Measurements from ENCODE around the gene RSPH3.
A peak's percentile ranks its signal among the peaks of the same experiment; 100 is the strongest.
"Not testable (repeated sequence)": the region's sequence is repeated elsewhere in the genome, so short reads cannot be mapped to it uniquely, and the experiment has no call there.

RSPH3 gene

GRCh38 chr6:159038914-159039884, 39.2 kb upstream of the RSPH3 start:
- Histone ChIP-seq H3K9ac (ENCODE audit: low read depth, low read length) (no peak overlapping the region), H3K27me3 (ENCODE audit: control insufficient read depth, insufficient read depth, low read length) (peaks cover 7% of the 10 kb centered on the region), H3K4me2 (ENCODE audit: low read length) (peak overlapping the region; percentile 11), H3K9me3 (replicated peaks; ENCODE audit: low read length) (no peaks in the 10 kb centered on the region), H3K36me3 (ENCODE audit: insufficient read depth, low read length) (no peaks in the 10 kb centered on the region), H3K4me1 (ENCODE audit: control insufficient read depth, insufficient read depth, low read length) (peaks cover 11% of the 10 kb centered on the region), H3K4me3 (ENCODE audit: low read length) (no peak overlapping the region)

- not testable (repeated sequence) for H3K36me3 ChIP-seq (ENCODE audit: insufficient read depth, low read length); H3K27me3 ChIP-seq (ENCODE audit: control insufficient read depth, insufficient read depth, low read length); H3K9ac ChIP-seq (ENCODE audit: low read depth, low read length); H3K4me3 ChIP-seq (ENCODE audit: low read length); H3K9me3 ChIP-seq (replicated peaks; ENCODE audit: low read length)
- Histone ChIP-seq H3K4me1 (ENCODE audit: control insufficient read depth, insufficient read depth, low read length) (peaks cover 11% of the 10 kb centered on the region), H3K4me2 (ENCODE audit: low read length) (peak overlapping the region; percentile 11)
Observed at GRCh38 chr6:159038318-159038717, 38.3 kb upstream of the RSPH3 start.

GRCh38 chr6:159037756-159038290, 37.8 kb upstream of the RSPH3 start:
- Histone ChIP-seq H3K4me1 (ENCODE audit: control insufficient read depth, insufficient read depth, low read length) (peaks cover 11% of the 10 kb centered on the region), H3K9me3 (replicated peaks; ENCODE audit: low read length) (no peaks in the 10 kb centered on the region), H3K9ac (ENCODE audit: low read depth, low read length) (no peak overlapping the region), H3K27me3 (ENCODE audit: control insufficient read depth, insufficient read depth, low read length) (peaks cover 4% of the 10 kb centered on the region), H3K4me2 (ENCODE audit: low read length) (peak overlapping the region; percentile 11), H3K36me3 (ENCODE audit: insufficient read depth, low read length) (no peaks in the 10 kb centered on the region), H3K4me3 (ENCODE audit: low read length) (no peak overlapping the region)

- Histone ChIP-seq H3K4me2 (ENCODE audit: low read length) (no peak overlapping the region), H3K9me3 (replicated peaks; ENCODE audit: low read length) (no peaks in the 10 kb centered on the region), H3K27me3 (ENCODE audit: control insufficient read depth, insufficient read depth, low read length) (peaks cover 4% of the 10 kb centered on the region), H3K36me3 (ENCODE audit: insufficient read depth, low read length) (no peaks in the 10 kb centered on the region), H3K4me3 (ENCODE audit: low read length) (no peak overlapping the region), H3K4me1 (ENCODE audit: control insufficient read depth, insufficient read depth, low read length) (peaks cover 11% of the 10 kb centered on the region), H3K9ac (ENCODE audit: low read depth, low read length) (no peak overlapping the region)
Observed at GRCh38 chr6:159036673-159037072, 36.7 kb upstream of the RSPH3 start.

GRCh38 chr6:159035891-159036290, 35.9 kb upstream of the RSPH3 start:
- Histone ChIP-seq H3K27me3 (ENCODE audit: control insufficient read depth, insufficient read depth, low read length) (peaks cover 4% of the 10 kb centered on the region), H3K4me1 (ENCODE audit: control insufficient read depth, insufficient read depth, low read length) (peaks cover 11% of the 10 kb centered on the region), H3K4me2 (ENCODE audit: low read length) (no peak overlapping the region), H3K4me3 (ENCODE audit: low read length) (no peak overlapping the region), H3K36me3 (ENCODE audit: insufficient read depth, low read length) (no peaks in the 10 kb centered on the region), H3K9ac (ENCODE audit: low read depth, low read length) (no peak overlapping the region), H3K9me3 (replicated peaks; ENCODE audit: low read length) (no peaks in the 10 kb centered on the region)

GRCh38 chr6:159033160-159034049, 33.4 kb upstream of the RSPH3 start:
- Histone ChIP-seq H3K36me3 (ENCODE audit: insufficient read depth, low read length) (no peaks in the 10 kb centered on the region), H3K4me1 (ENCODE audit: control insufficient read depth, insufficient read depth, low read length) (peaks cover under 1% of the 10 kb centered on the region), H3K27me3 (ENCODE audit: control insufficient read depth, insufficient read depth, low read length) (no peaks in the 10 kb centered on the region)

GRCh38 chr6:159031846-159032245, 31.8 kb upstream of the RSPH3 start:
- H3K4me1 ChIP-seq (ENCODE audit: control insufficient read depth, insufficient read depth, low read length): no peaks in the 10 kb centered on the region

More at GRCh38 chr6:159033160-159034049, 33.4 kb upstream of the RSPH3 start:
- Histone ChIP-seq H3K9me3 (replicated peaks; ENCODE audit: low read length) (no peaks in the 10 kb centered on the region), H3K4me2 (ENCODE audit: low read length) (no peak overlapping the region), H3K9ac (ENCODE audit: low read depth, low read length) (no peak overlapping the region), H3K4me3 (ENCODE audit: low read length) (no peak overlapping the region)

GRCh38 chr6:159030168-159030567, 30.2 kb upstream of the RSPH3 start:
- no peaks in the 10 kb centered on the region for H3K4me1 ChIP-seq (ENCODE audit: control insufficient read depth, insufficient read depth, low read length)
- no peaks in the 10 kb centered on the region for H3K9me3 ChIP-seq (replicated peaks; ENCODE audit: low read length)
- H3K4me3 ChIP-seq (ENCODE audit: low read length): no peak overlapping the region
- H3K27me3 ChIP-seq (ENCODE audit: control insufficient read depth, insufficient read depth, low read length): no peaks in the 10 kb centered on the region
- H3K36me3 ChIP-seq (ENCODE audit: insufficient read depth, low read length): no peaks in the 10 kb centered on the region
- H3K4me2 ChIP-seq (ENCODE audit: low read length): no peak overlapping the region
- no peak overlapping the region for H3K9ac ChIP-seq (ENCODE audit: low read depth, low read length)

More at GRCh38 chr6:159031846-159032245, 31.8 kb upstream of the RSPH3 start:
- Histone ChIP-seq H3K4me2 (ENCODE audit: low read length) (no peak overlapping the region), H3K27me3 (ENCODE audit: control insufficient read depth, insufficient read depth, low read length) (no peaks in the 10 kb centered on the region), H3K9ac (ENCODE audit: low read depth, low read length) (no peak overlapping the region), H3K36me3 (ENCODE audit: insufficient read depth, low read length) (no peaks in the 10 kb centered on the region), H3K4me3 (ENCODE audit: low read length) (no peak overlapping the region), H3K9me3 (replicated peaks; ENCODE audit: low read length) (no peaks in the 10 kb centered on the region)

- H3K4me3 ChIP-seq (ENCODE audit: low read length); H3K4me2 ChIP-seq (ENCODE audit: low read length); H3K36me3 ChIP-seq (ENCODE audit: insufficient read depth, low read length); H3K9ac ChIP-seq (ENCODE audit: low read depth, low read length); H3K9me3 ChIP-seq (replicated peaks; ENCODE audit: low read length); H3K4me1 ChIP-seq (ENCODE audit: control insufficient read depth, insufficient read depth, low read length); H3K27me3 ChIP-seq (ENCODE audit: control insufficient read depth, insufficient read depth, low read length): not testable (repeated sequence)
Observed at GRCh38 chr6:159025224-159025623, 25.2 kb upstream of the RSPH3 start.

GRCh38 chr6:159023893-159024292, 23.9 kb upstream of the RSPH3 start:
- no peaks in the 10 kb centered on the region for H3K9me3 ChIP-seq (replicated peaks; ENCODE audit: low read length)
- no peak overlapping the region for H3K4me2 ChIP-seq (ENCODE audit: low read length)
- H3K4me3 ChIP-seq (ENCODE audit: low read length): no peak overlapping the region
- H3K4me1 ChIP-seq (ENCODE audit: control insufficient read depth, insufficient read depth, low read length): no peaks in the 10 kb centered on the region
- H3K27me3 ChIP-seq (ENCODE audit: control insufficient read depth, insufficient read depth, low read length): no peaks in the 10 kb centered on the region
- no peaks in the 10 kb centered on the region for H3K36me3 ChIP-seq (ENCODE audit: insufficient read depth, low read length)
- no peak overlapping the region for H3K9ac ChIP-seq (ENCODE audit: low read depth, low read length)

- no peaks in the 10 kb centered on the region for H3K9me3 ChIP-seq (replicated peaks; ENCODE audit: low read length)
- no peaks in the 10 kb centered on the region for H3K27me3 ChIP-seq (ENCODE audit: control insufficient read depth, insufficient read depth, low read length)
- no peaks in the 10 kb centered on the region for H3K4me1 ChIP-seq (ENCODE audit: control insufficient read depth, insufficient read depth, low read length)
- H3K4me3 ChIP-seq (ENCODE audit: low read length): no peak overlapping the region
- no peaks in the 10 kb centered on the region for H3K36me3 ChIP-seq (ENCODE audit: insufficient read depth, low read length)
- H3K4me2 ChIP-seq (ENCODE audit: low read length): no peak overlapping the region
- no peak overlapping the region for H3K9ac ChIP-seq (ENCODE audit: low read depth, low read length)
Observed at GRCh38 chr6:159020011-159020410, 20.0 kb upstream of the RSPH3 start.
